Activated T-helper 1 cell treated with anti-CD3 and anti-CD28 coated beads, Interleukin-12 subunit alpha, Interleukin-12 subunit beta, Interleukin-2, Interleukin-4 antibody, amounts not matched to agents 30 ng/mL and 10 ng/mL and 1 ng/mL, durations not matched to agents 14 hours and 24 hours and 36 hours (primary cell): ENCODE measurements around the gene SH3GL2. TPM values are rescaled to one million over a fixed set of nuclear protein-coding genes. Genes with fewer than 3 reads are reported as not detected.

Experiments used
- DNase-seq: peaks from one replicate; pipeline ENCODE4 v3.0.0; 2021; ENCODE audit warnings: low spot score
- H3K27ac Mint-ChIP-seq: one replicate; pipeline ENCODE4 v1.8.0; 2021; ENCODE audit warnings: mild to moderate bottlenecking, mixed read lengths
- H3K27me3 Mint-ChIP-seq: one replicate; pipeline ENCODE4 v1.8.0; 2022; ENCODE audit warnings: mild to moderate bottlenecking, moderate library complexity, mixed read lengths; ENCODE audit not compliant: insufficient read depth
- H3K36me3 Mint-ChIP-seq: one replicate; pipeline ENCODE4 v1.8.0; 2021; ENCODE audit warnings: low read depth, mixed read lengths
- H3K4me1 Mint-ChIP-seq: one replicate; pipeline ENCODE4 v1.8.0; 2021; ENCODE audit warnings: low read depth, mixed read lengths
- H3K4me3 Mint-ChIP-seq: one replicate; pipeline ENCODE4 v1.8.0; 2021; ENCODE audit warnings: mild to moderate bottlenecking, moderate library complexity, mixed read lengths
- H3K9me3 Mint-ChIP-seq: one replicate; pipeline ENCODE4 v1.8.0; 2021; ENCODE audit warnings: mixed read lengths
- intact Hi-C: fragments of 100-400 bp; cut with micrococcal nuclease; formaldehyde crosslinking; loops from one replicate; pipeline ENCODE4 v1.15.1; 2024
- total RNA-seq: library from RNA; stranded (reverse); gene quantifications from 2 replicates; pipeline ENCODE4 v1.2.3, GENCODE V29; 2022

SH3GL2 gene
- total RNA-seq, 1 donor from 2014 or later: not detected

DNA sequence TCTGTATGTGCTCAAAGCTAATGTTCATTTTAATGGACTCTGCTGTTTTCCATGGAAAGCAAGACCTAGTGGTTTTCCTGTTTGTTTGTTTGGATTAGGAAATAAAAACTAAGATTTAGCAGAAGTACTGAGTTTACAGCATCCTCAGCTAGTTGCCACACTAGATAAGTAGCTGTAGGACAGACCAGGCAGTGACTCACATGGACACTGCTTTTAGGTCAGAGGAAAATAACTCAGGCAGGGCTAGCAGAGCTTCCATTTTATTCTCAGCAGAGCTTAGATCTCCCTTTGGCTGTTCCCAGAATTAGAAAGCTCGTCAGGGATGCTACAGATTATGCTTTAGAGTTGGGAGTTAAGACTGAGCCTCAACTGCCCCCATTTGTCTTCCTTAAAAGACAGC is 204.4 kb downstream of the SH3GL2 start:
- no peak overlapping the region for H3K27ac Mint-ChIP-seq
- no peaks in the 10 kb centered on the region for H3K36me3 Mint-ChIP-seq
- H3K27me3 Mint-ChIP-seq: no peaks in the 10 kb centered on the region
- H3K4me3 Mint-ChIP-seq: no peak overlapping the region
- H3K9me3 Mint-ChIP-seq: no peaks in the 10 kb centered on the region
- intact Hi-C loops: no loop called here
- no peak for DNase-seq
- H3K4me1 Mint-ChIP-seq: no peaks in the 10 kb centered on the region

DNA sequence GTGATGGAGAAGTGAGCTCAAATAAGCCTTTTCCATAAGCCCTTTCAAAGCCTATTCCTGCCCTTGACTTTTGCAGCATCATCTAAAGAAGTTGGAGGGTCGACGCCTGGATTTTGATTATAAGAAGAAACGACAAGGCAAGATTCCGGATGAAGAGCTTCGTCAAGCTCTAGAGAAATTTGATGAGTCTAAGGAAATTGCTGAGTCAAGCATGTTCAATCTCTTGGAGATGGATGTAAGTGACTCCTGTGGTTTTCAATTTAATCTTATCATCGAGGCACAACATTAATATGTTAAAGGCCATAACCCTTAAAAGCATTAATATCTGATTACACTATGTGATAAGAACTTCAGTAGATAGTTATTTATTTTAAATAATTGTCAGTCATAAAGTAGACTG is 210.4 kb downstream of the SH3GL2 start:
- H3K27me3 Mint-ChIP-seq: no peaks in the 10 kb centered on the region
- intact Hi-C loops: no loop called here
- DNase-seq: no peak
- H3K4me1 Mint-ChIP-seq: no peaks in the 10 kb centered on the region
- no peak overlapping the region for H3K27ac Mint-ChIP-seq
- H3K9me3 Mint-ChIP-seq: no peaks in the 10 kb centered on the region
- H3K4me3 Mint-ChIP-seq: no peak overlapping the region
- H3K36me3 Mint-ChIP-seq: no peaks in the 10 kb centered on the region

DNA sequence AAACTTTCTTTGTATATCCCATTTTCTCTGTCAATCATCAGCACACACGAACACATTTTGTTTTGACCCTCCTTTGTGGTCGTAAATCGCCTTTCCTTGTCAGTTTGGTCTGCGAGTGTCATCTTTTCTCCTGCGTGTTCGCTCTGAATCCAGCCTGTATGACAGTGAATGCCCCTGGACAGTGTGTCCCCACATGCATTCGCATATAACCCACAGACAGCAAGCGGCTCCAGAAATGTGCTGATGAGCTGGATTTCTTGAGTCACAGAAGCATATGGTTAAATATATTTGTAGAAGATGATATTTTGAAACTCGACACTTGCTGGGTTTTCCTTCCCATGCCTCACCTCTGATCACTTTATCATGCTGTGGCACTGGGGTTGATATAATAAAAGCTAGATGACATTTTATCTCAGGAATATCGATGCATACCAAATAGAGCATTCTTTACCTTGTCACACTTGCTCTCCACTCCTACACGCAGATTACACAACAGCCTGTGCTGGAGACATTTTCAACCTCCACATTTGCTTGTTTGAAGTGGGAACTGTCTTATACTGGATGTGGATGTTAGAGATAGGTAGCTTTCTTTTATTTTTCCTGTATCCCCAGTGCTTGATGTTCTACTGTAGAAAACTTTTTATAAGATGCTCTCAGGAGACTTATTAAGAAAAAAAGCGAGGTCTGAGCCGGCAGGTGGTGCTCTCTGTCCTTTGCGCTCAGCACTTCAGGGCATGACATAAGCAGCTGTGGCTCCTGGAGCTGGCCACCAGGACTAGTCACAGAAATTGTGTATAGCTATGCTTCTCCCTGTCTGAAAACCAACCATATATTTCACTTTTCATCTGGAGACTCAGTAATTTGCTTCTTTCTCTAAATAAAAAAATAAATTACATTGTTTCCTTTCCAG is 215.1 kb downstream of the SH3GL2 start:
- Mint-ChIP-seq H3K9me3 (no peaks in the 10 kb centered on the region), H3K4me1 (no peaks in the 10 kb centered on the region), H3K36me3 (no peaks in the 10 kb centered on the region), H3K27me3 (no peaks in the 10 kb centered on the region), H3K4me3 (no peak overlapping the region), H3K27ac (no peak overlapping the region)
- intact Hi-C loops: no loop called here
- DNase-seq: no peak

DNA sequence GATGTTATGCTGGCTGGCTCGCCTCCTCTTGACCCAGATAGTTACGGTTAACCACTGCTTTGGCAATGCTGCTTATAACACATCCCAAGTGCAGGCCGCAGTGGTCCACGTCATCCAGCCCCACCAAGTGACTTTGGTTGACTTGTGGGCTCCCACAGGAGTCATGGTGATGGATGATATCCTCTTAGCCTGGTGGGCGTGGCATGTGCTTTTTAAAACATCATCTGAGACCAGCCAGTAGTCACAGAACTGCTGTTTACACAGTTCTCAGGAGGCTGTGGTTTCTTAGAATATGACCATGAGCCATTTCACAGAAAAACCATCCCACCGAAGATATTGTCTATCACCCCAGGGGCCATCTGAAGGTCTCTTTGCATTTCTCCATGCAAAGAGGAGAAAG is 216.9 kb downstream of the SH3GL2 start:
- intact Hi-C loops: no loop called here
- H3K4me1 Mint-ChIP-seq: no peaks in the 10 kb centered on the region
- no peaks in the 10 kb centered on the region for H3K36me3 Mint-ChIP-seq
- no peak overlapping the region for H3K27ac Mint-ChIP-seq
- no peak overlapping the region for H3K4me3 Mint-ChIP-seq
- DNase-seq: no peak
- no peaks in the 10 kb centered on the region for H3K9me3 Mint-ChIP-seq
- no peaks in the 10 kb centered on the region for H3K27me3 Mint-ChIP-seq

DNA sequence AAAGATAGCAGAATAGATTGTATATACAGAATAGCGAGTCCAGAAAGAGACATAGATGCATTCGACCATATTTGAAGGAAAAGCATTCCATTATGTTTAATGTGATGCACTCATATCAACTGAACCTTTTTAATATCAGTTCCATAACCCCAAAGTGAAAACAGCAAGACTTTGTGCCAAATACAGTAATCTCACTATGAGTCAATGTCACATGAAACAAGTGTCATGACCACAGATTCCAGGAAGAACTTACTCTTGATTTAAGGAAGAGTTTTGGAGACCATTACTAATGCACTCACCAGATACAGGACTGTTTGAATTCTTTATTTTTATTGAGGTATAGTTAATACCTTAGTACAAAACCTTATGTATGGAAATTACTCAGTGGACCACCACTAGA is 220.5 kb downstream of the SH3GL2 start:
- Mint-ChIP-seq H3K36me3 (no peaks in the 10 kb centered on the region), H3K27me3 (no peaks in the 10 kb centered on the region), H3K9me3 (no peaks in the 10 kb centered on the region), H3K4me3 (no peak overlapping the region), H3K27ac (no peak overlapping the region), H3K4me1 (no peaks in the 10 kb centered on the region)
- intact Hi-C loops: no loop called here
- DNase-seq: no peak

DNA sequence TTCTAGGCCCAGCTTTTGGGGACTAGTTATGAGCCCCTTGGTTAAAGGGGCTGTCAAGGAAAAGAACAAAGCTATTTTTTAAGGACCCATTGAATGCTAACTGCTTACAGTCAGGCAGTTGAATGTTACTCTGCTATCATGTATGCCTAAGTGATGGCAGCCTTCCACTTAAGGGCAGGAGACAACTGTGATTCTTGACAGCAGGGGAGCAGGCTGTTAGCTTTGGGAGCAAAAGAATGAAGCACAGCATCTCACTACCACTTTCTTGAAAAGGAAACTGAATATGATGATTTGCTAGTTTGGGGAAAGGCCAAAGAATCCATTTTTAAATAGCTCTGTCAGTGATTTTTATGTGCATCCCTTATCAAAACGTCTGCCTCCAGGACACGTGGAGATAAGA is 221.6 kb downstream of the SH3GL2 start:
- no peaks in the 10 kb centered on the region for H3K9me3 Mint-ChIP-seq
- no peaks in the 10 kb centered on the region for H3K4me1 Mint-ChIP-seq
- H3K27me3 Mint-ChIP-seq: no peaks in the 10 kb centered on the region
- no peaks in the 10 kb centered on the region for H3K36me3 Mint-ChIP-seq
- no peak overlapping the region for H3K4me3 Mint-ChIP-seq
- intact Hi-C loops: loop anchor here (10.0 kb wide), 1 partner anchor 266 kb away; no protein-coding TSS in a partner anchor
- no peak overlapping the region for H3K27ac Mint-ChIP-seq
- DNase-seq: no peak

DNA sequence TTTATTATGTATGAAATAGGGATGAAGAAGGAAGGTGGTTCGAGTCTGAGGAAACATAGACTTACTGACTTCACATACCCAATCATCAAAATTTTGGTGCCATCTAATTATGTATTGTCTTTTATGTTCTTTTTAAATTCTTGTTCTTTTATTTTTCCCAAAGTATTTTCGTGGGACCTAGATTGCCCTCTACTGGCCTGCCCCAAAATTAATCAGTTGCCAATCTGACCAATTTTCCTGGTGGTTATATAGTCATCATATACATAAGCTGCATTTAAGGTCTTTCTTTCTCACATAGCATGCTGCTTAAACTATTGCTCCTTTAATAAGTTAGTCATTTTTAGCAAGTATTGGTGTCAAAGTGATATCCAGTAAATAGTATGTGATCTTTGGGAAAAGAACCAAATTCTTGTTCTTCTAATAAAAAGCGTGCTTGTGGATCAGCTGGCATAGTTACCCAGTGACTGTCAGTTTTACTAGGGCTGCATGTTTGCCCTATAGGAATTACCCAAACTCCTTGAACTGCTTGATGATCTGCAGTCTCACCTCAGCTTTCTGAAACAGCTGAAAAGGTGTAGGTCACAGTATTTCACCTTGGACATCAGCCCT is 223.5 kb downstream of the SH3GL2 start:
- H3K4me3 Mint-ChIP-seq: no peak overlapping the region
- H3K4me1 Mint-ChIP-seq: no peaks in the 10 kb centered on the region
- no peak overlapping the region for H3K27ac Mint-ChIP-seq
- intact Hi-C loops: loop anchor here (10.0 kb wide), 1 partner anchor 268 kb away; no protein-coding TSS in a partner anchor
- no peaks in the 10 kb centered on the region for H3K27me3 Mint-ChIP-seq
- DNase-seq: no peak
- no peaks in the 10 kb centered on the region for H3K9me3 Mint-ChIP-seq
- H3K36me3 Mint-ChIP-seq: no peaks in the 10 kb centered on the region

DNA sequence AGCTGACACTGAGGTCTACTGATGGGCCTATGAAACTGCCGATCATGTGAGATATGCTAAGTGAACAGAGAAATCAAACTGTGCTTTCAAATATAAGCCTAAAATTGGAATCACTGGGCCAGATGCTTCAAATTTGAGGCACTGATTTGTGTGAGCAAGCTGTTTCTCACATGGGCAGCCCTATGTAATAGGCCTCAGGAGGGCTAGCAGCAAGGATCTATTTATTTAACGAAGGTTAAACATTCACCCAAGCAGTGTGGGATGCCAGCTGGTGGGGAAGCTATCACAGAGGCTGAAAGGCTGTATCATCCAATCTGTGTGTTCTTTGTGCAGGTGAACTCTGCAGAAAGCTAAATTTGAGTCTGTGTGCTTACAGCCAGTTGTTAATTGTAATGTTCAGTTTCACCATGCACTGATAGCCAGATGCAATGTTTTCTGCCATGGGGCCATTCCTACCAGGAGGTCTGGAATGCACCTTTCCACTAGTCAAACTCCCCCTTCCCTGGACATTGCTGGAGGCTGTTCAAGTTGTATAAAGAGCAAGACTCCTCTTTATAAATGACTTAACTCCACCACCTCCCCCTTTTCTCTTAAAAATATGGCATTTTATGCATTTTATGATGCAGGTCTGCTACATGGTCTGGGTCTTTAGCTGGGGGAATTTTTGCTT is 228.9 kb downstream of the SH3GL2 start:
- H3K27me3 Mint-ChIP-seq: no peaks in the 10 kb centered on the region
- no peaks in the 10 kb centered on the region for H3K36me3 Mint-ChIP-seq
- intact Hi-C loops: loop anchor here (10.0 kb wide), 1 partner anchor 273 kb away; no protein-coding TSS in a partner anchor
- no peak overlapping the region for H3K27ac Mint-ChIP-seq
- H3K4me1 Mint-ChIP-seq: no peaks in the 10 kb centered on the region
- DNase-seq: no peak
- no peak overlapping the region for H3K4me3 Mint-ChIP-seq
- H3K9me3 Mint-ChIP-seq: no peaks in the 10 kb centered on the region

DNA sequence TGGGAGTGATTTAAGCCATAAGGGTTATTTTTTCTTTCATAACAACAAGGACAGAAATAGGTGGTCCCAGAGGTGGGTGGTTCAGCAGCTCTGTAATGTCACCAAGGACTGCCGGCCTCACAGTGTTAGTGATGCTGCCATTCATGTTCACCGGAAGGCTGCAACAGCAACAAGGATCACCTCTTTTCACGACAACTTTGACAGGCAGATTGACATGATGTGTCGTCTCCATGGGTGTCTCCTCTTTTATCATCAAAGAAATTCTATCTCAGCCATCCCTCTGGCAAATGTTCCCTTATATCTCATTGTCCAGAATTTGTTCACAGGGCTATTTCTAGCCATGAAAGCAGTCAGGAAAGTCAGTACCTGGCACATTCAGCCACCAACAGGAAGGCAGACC is 231.5 kb downstream of the SH3GL2 start:
- H3K4me3 Mint-ChIP-seq: no peak overlapping the region
- no peak for DNase-seq
- no peaks in the 10 kb centered on the region for H3K9me3 Mint-ChIP-seq
- no peaks in the 10 kb centered on the region for H3K4me1 Mint-ChIP-seq
- no peaks in the 10 kb centered on the region for H3K36me3 Mint-ChIP-seq
- no peak overlapping the region for H3K27ac Mint-ChIP-seq
- intact Hi-C loops: loop anchor here (5.0 kb wide), 1 partner anchor 1217 kb away; no protein-coding TSS in a partner anchor
- no peaks in the 10 kb centered on the region for H3K27me3 Mint-ChIP-seq

DNA sequence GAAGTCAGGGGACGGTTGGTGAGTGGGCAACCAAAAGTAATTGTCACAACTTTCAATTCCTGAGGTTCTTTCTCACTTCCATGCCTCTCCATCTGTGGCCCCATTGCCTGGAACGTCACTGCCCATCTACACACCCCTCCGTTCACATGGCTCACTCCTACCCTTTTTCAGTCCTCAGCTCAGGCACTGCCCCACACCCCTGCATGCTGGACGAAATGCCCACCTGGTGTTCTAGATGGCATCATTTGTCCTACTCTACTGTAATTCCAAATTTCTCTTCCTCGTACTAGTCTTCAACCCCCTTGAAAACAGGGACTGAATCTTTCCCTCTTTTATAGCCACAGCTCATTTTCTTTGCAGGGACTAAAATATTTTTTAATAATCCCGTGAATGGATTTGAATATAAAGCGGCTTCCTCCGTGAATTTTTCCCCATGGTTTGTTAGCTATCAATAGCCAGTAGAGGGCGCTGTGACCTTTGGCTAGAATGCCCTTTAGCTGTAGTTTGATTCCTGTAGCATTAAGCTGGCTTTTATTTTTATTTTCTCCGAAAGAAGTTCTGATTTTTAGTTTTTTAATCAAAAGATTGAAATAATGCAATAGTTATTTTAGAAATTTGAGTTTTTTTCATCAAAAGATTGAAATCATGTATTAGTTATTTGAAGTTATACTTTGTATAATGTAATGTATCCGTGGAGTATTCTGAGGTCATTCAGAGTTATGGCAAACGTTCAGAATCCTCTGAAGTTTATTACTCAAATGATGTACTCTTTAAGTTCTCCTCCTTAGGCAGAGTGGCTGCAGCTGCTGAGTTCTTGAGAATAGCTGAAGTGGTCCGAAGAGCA is 232.1 kb downstream of the SH3GL2 start:
- H3K36me3 Mint-ChIP-seq: no peaks in the 10 kb centered on the region
- DNase-seq: peak; percentile 9
- H3K4me3 Mint-ChIP-seq: no peak overlapping the region
- no peaks in the 10 kb centered on the region for H3K4me1 Mint-ChIP-seq
- no peaks in the 10 kb centered on the region for H3K9me3 Mint-ChIP-seq
- no peak overlapping the region for H3K27ac Mint-ChIP-seq
- H3K27me3 Mint-ChIP-seq: no peaks in the 10 kb centered on the region
- intact Hi-C loops: loop anchor here (1.0 to 5.0 kb wide), 3 partner anchors 402 to 1216 kb away; no protein-coding TSS in a partner anchor

DNA sequence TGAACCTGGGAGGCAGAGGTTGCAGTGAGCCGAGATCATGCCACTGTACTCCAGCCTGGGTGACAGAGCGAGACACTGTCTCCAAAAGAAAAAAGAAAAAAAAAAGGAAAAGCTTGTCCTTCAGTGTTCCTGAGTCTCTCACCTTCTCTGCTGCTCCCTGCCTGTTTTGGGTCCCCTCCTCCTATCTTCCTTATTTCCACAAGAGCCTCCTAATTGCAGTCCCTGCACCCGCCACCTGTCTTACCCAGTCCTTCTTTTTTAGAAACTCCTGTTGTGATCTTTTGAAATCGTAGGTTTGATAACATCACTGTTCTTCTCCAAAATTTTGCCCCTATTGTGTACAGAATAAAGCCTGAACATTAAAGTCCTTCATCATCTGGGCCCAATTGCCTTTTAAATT is 234.9 kb downstream of the SH3GL2 start:
- Mint-ChIP-seq H3K9me3 (no peaks in the 10 kb centered on the region), H3K36me3 (no peaks in the 10 kb centered on the region), H3K4me3 (no peak overlapping the region), H3K27ac (no peak overlapping the region), H3K4me1 (no peaks in the 10 kb centered on the region), H3K27me3 (no peaks in the 10 kb centered on the region)
- no peak for DNase-seq
- intact Hi-C loops: loop anchor here (5.0 kb wide), 1 partner anchor 1214 kb away; no protein-coding TSS in a partner anchor

DNA sequence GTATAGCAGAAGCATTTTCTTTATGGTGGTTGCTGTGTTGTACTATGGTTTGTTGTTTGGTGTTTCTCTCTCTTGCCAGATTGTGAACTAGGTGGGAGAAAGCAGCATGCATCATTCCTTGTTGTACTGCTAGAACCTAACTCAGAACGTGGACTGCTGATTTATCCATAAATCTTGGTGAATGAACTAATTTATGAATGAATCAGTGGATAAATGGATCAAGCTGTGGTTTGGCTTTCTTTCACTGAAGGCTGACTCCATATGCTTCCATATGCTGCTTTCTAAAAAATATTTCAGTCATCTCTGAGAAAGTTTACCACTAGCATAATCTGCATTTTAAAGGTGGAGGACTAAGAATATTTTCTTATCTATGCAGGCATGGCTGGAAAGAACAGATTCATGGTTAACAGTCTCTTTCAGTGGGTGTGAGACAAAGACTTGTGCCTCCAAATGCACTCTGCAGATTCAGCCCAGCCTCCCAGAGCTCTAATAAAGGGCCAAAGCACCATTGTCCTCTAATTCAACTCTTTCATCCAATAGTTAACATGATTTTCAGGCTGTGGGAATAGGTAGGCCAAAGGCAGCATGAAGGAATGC is 237.7 kb downstream of the SH3GL2 start:
- H3K27me3 Mint-ChIP-seq: no peaks in the 10 kb centered on the region
- intact Hi-C loops: no loop called here
- no peak overlapping the region for H3K27ac Mint-ChIP-seq
- H3K4me3 Mint-ChIP-seq: no peak overlapping the region
- DNase-seq: no peak
- no peaks in the 10 kb centered on the region for H3K36me3 Mint-ChIP-seq
- peaks cover 3% of the 10 kb centered on the region for H3K9me3 Mint-ChIP-seq
- no peaks in the 10 kb centered on the region for H3K4me1 Mint-ChIP-seq
